ENCODE data around the gene WDR11. TPM values are rescaled to one million over a fixed set of nuclear protein-coding genes. Genes with fewer than 3 reads are reported as not detected.

The WDR11 gene
- total RNA-seq, 2 experiments from 2014 or later: 43.3 to 47.1 TPM

DNA sequence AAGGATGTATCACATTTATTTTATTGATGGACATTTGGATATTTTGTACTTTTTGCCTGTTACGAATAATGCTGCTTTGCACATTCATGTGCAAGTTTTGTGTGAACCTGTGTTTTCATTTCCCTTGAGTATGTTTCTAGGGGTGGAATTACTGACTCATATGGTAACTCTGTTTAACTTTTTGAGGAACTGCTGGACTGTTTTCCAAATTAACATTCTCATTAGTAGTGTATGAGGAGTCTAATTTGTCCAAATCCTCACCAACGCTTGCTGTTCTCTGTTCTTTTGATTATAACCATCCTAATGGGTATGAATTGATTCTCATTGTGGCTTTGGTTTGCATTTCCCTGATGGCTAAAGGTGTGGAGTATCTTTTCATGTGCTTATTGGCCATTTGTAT lies 3.2 kb downstream of the WDR11 start:
- Histone ChIP-seq H4K20me1 (ENCODE audit: insufficient read depth, low read length) (peaks cover 9% of the 10 kb centered on the region; the same call in 1 of the 2 replicates), H3K27ac (ENCODE audit: low read depth, low read length, poor library complexity, severe bottlenecking) (no peak overlapping the region), H3K36me3 (ENCODE audit: insufficient read depth, low read length) (peaks cover 51% of the 10 kb centered on the region), H3K4me2 (ENCODE audit: low read length) (no peak overlapping the region), H3K9me3 (ENCODE audit: low read length) (0 out of 2 replicates have a peak, but pooled peaks cover 6% of the 10 kb centered on the region), H3K4me1 (ENCODE audit: insufficient read depth, low read length, poor library complexity, severe bottlenecking) (peaks cover 19% of the 10 kb centered on the region), H3K79me2 (ENCODE audit: insufficient read depth, low read depth, low read length) (peaks cover 36% of the 10 kb centered on the region; the same call in 1 of the 2 replicates), H3K9me2 (ENCODE audit: insufficient read depth, low read length) (no peaks in the 10 kb centered on the region), H3K4me3 (ENCODE audit: low read depth, low read length, poor library complexity, severe bottlenecking) (no peak overlapping the region), H2AFZ (ENCODE audit: low read length) (no peak overlapping the region)
- BruUV-seq (replicated peaks): no TSS peak
- ChIA-PET CTCF (ENCODE audit: unreplicated experiment) (no interaction called here), POLR2A (interaction anchor here (0.5 kb wide), 1 partner anchor 20 kb away, joined by 3 read pairs; no protein-coding TSS in a partner anchor)
- intact Hi-C loops (cut with micrococcal nuclease; ENCODE audit: unreplicated experiment): loop anchor here (10.0 kb wide), 1 partner anchor 1070 kb away; the partner anchor contains the start of gene ATE1
- no peak for TF ChIP-seq EZH2phosphoT487 (IDR thresholded peaks at IDR 0.05; ENCODE audit: borderline replicate concordance, low read depth, low read length)
- TF ChIP-seq, protein P1, sequence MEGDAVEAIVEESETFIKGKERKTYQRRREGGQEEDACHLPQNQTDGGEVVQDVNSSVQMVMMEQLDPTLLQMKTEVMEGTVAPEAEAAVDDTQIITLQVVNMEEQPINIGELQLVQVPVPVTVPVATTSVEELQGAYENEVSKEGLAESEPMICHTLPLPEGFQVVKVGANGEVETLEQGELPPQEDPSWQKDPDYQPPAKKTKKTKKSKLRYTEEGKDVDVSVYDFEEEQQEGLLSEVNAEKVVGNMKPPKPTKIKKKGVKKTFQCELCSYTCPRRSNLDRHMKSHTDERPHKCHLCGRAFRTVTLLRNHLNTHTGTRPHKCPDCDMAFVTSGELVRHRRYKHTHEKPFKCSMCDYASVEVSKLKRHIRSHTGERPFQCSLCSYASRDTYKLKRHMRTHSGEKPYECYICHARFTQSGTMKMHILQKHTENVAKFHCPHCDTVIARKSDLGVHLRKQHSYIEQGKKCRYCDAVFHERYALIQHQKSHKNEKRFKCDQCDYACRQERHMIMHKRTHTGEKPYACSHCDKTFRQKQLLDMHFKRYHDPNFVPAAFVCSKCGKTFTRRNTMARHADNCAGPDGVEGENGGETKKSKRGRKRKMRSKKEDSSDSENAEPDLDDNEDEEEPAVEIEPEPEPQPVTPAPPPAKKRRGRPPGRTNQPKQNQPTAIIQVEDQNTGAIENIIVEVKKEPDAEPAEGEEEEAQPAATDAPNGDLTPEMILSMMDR (conservative IDR thresholded peaks at IDR 0.05; ENCODE audit: low read length): no peak
- no peak for DNase-seq (ENCODE audit: low spot score)

DNA sequence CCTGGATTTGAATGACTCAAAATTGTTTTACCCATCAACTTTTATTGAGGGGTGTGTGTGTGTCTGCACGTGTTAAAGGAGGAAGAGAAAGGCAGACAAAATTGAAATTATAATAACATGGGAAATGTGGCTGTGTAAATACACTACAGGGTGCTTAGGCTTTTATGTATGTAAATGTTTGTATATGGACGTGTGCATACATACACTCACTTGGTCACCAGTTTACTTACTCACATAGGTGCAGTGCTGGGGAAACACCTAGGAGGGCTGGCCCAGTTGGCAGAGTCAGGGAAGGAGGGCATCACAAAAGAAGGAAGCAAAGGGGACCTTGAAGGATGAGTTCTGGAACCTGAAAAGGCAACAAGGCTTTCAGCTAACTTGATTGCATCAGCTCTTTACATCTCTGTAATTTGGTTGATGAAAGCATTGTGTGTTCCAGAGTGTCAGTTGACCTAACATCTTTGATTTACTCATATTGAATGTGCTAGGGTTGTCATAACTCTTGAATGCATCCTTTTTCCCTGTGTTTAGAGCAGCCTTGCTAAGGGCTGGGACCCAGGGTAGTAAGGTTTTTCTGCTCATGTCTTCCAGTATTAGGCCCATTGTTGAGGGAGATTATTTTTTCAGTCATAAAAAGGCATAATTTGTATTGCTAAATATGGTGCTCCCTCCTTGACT lies 10.2 kb downstream of the WDR11 start:
- H3K9me3 ChIP-seq (ENCODE audit: low read length): no peaks in the 10 kb centered on the region
- peaks cover 7% of the 10 kb centered on the region; the same call in 1 of the 2 replicates for H3K79me2 ChIP-seq (ENCODE audit: insufficient read depth, low read depth, low read length)
- no TSS peak for BruUV-seq (replicated peaks)
- H3K36me3 ChIP-seq (ENCODE audit: insufficient read depth, low read length): peaks cover 86% of the 10 kb centered on the region
- H3K27ac ChIP-seq (ENCODE audit: low read depth, low read length, poor library complexity, severe bottlenecking): no peak overlapping the region
- H3K4me3 ChIP-seq (ENCODE audit: low read depth, low read length, poor library complexity, severe bottlenecking): no peak overlapping the region
- intact Hi-C loops (cut with micrococcal nuclease; ENCODE audit: unreplicated experiment): no loop called here
- CTCF ChIA-PET (ENCODE audit: unreplicated experiment): no interaction called here
- no peak for TF ChIP-seq EZH2phosphoT487 (IDR thresholded peaks at IDR 0.05; ENCODE audit: borderline replicate concordance, low read depth, low read length)
- TF ChIP-seq, protein P1 (conservative IDR thresholded peaks at IDR 0.05; ENCODE audit: low read length): no peak
- 0 out of 2 replicates have a peak, but pooled peaks cover 3% of the 10 kb centered on the region for H4K20me1 ChIP-seq (ENCODE audit: insufficient read depth, low read length)
- no peaks in the 10 kb centered on the region for H3K4me1 ChIP-seq (ENCODE audit: insufficient read depth, low read length, poor library complexity, severe bottlenecking)
- H3K4me2 ChIP-seq (ENCODE audit: low read length): no peak overlapping the region
- POLR2A ChIA-PET: interaction anchor here (0.7 to 1.5 kb wide), 2 partner anchors 9 to 994 kb away, joined by 3 to 7 read pairs; no protein-coding TSS in a partner anchor
- no peak for DNase-seq (ENCODE audit: low spot score)
- no peak overlapping the region for H2AFZ ChIP-seq (ENCODE audit: low read length)
- no peaks in the 10 kb centered on the region for H3K9me2 ChIP-seq (ENCODE audit: insufficient read depth, low read length)

- no peak overlapping the region for H3K4me3 ChIP-seq (ENCODE audit: low read depth, low read length, poor library complexity, severe bottlenecking)
- CTCF ChIA-PET (ENCODE audit: unreplicated experiment): no interaction called here
- H3K36me3 ChIP-seq (ENCODE audit: insufficient read depth, low read length): peaks cover 82% of the 10 kb centered on the region
- H3K27ac ChIP-seq (ENCODE audit: low read depth, low read length, poor library complexity, severe bottlenecking): no peak overlapping the region
- TF ChIP-seq, protein P1 (conservative IDR thresholded peaks at IDR 0.05; ENCODE audit: low read length): no peak
- no peak for TF ChIP-seq EZH2phosphoT487 (IDR thresholded peaks at IDR 0.05; ENCODE audit: borderline replicate concordance, low read depth, low read length)
- no peak overlapping the region for H2AFZ ChIP-seq (ENCODE audit: low read length)
- POLR2A ChIA-PET: interaction anchor here (0.7 kb wide), 1 partner anchor 20 kb away, joined by 3 read pairs; no protein-coding TSS in a partner anchor
- no peak overlapping the region for H3K4me2 ChIP-seq (ENCODE audit: low read length)
- no peaks in the 10 kb centered on the region for H3K9me3 ChIP-seq (ENCODE audit: low read length)
- no TSS peak for BruUV-seq (replicated peaks)
- no peaks in the 10 kb centered on the region for H3K79me2 ChIP-seq (ENCODE audit: insufficient read depth, low read depth, low read length)
- intact Hi-C loops (cut with micrococcal nuclease; ENCODE audit: unreplicated experiment): no loop called here
- no peaks in the 10 kb centered on the region for H4K20me1 ChIP-seq (ENCODE audit: insufficient read depth, low read length)
- DNase-seq (ENCODE audit: low spot score): no peak
- H3K9me2 ChIP-seq (ENCODE audit: insufficient read depth, low read length): no peaks in the 10 kb centered on the region
- H3K4me1 ChIP-seq (ENCODE audit: insufficient read depth, low read length, poor library complexity, severe bottlenecking): no peaks in the 10 kb centered on the region
These were observed 22.6 kb downstream of the WDR11 start for GRCh38 chr10:120873741-120874140.

Data from OCI-LY7 (cell line).